Measurements from ENCODE around the gene PXMP4.
"Not testable (repeated sequence)": the region's sequence is repeated elsewhere in the genome, so short reads cannot be mapped to it uniquely, and the experiment has no call there.

The PXMP4 gene

GRCh38 chr20:33719989-33720709, at the start of gene PXMP4:
Gene PXMP4 (minus strand): TSS chr20:33720310. CDS start chr20:33720207, 103 bp downstream.
- Histone ChIP-seq H3K4me3 (ENCODE audit: low read depth in 1 of 2, low read length in 2 of 2) (peak within 1 kb of the TSS; percentile 86 to 98), H3K9me3 (ENCODE audit: control insufficient read depth in 1 of 2, low read length in 2 of 2) (no peaks in the 10 kb centered on the region), H3K27me3 (ENCODE audit: control insufficient read depth in 1 of 2, insufficient read depth in 2 of 2, low read length in 2 of 2) (no peaks in the 10 kb centered on the region), H3K4me1 (ENCODE audit: control insufficient read depth in 1 of 2, insufficient read depth in 2 of 2, low read length in 2 of 2) (peaks cover 11 to 19% of the 10 kb centered on the region in 2 donors), H3K9ac (ENCODE audit: low read depth in 1 of 2, low read length in 2 of 2) (peak within 1 kb of the TSS; percentile 82 to 95), H3K27ac (ENCODE audit: low read depth, low read length) (peak within 1 kb of the TSS; percentile 37), H3K36me3 (ENCODE audit: control insufficient read depth in 1 of 2, insufficient read depth in 2 of 2, low read length in 2 of 2) (no peaks in the 10 kb centered on the region)

- no peaks in the 10 kb centered on the region for H3K27me3 ChIP-seq (ENCODE audit: control insufficient read depth in 1 of 2, insufficient read depth in 2 of 2, low read length in 2 of 2)
- H3K4me3 ChIP-seq (ENCODE audit: low read depth in 1 of 2, low read length in 2 of 2): no peak overlapping the region
- H3K4me1 ChIP-seq (ENCODE audit: control insufficient read depth in 1 of 2, insufficient read depth in 2 of 2, low read length in 2 of 2): no peaks in the 10 kb centered on the region
- no peaks in the 10 kb centered on the region for H3K9me3 ChIP-seq (ENCODE audit: control insufficient read depth in 1 of 2, low read length in 2 of 2)
- peaks cover 12 to 21% of the 10 kb centered on the region in 2 donors for H3K36me3 ChIP-seq (ENCODE audit: control insufficient read depth in 1 of 2, insufficient read depth in 2 of 2, low read length in 2 of 2)
- no peak overlapping the region for H3K27ac ChIP-seq (ENCODE audit: low read depth, low read length)
- H3K9ac ChIP-seq (ENCODE audit: low read depth in 1 of 2, low read length in 2 of 2): no peak overlapping the region
Measured at GRCh38 chr20:33769043-33769442, 48.9 kb upstream of the PXMP4 start.

GRCh38 chr20:33767777-33768138, 47.6 kb upstream of the PXMP4 start:
- peaks cover 12 to 14% of the 10 kb centered on the region in 2 donors for H3K36me3 ChIP-seq (ENCODE audit: control insufficient read depth in 1 of 2, insufficient read depth in 2 of 2, low read length in 2 of 2)

GRCh38 chr20:33766686-33767085, 46.6 kb upstream of the PXMP4 start:
- H3K9me3 ChIP-seq (ENCODE audit: control insufficient read depth in 1 of 2, low read length in 2 of 2): no peaks in the 10 kb centered on the region
- H3K9ac ChIP-seq (ENCODE audit: low read depth in 1 of 2, low read length in 2 of 2): no peak overlapping the region
- no peaks in the 10 kb centered on the region for H3K4me1 ChIP-seq (ENCODE audit: control insufficient read depth in 1 of 2, insufficient read depth in 2 of 2, low read length in 2 of 2)
- H3K4me3 ChIP-seq (ENCODE audit: low read depth in 1 of 2, low read length in 2 of 2): no peak overlapping the region
- H3K36me3 ChIP-seq (ENCODE audit: control insufficient read depth in 1 of 2, insufficient read depth in 2 of 2, low read length in 2 of 2): peaks cover 5 to 17% of the 10 kb centered on the region in 2 donors
- no peaks in the 10 kb centered on the region for H3K27me3 ChIP-seq (ENCODE audit: control insufficient read depth in 1 of 2, insufficient read depth in 2 of 2, low read length in 2 of 2)
- no peak overlapping the region for H3K27ac ChIP-seq (ENCODE audit: low read depth, low read length)

More at GRCh38 chr20:33767777-33768138, 47.6 kb upstream of the PXMP4 start:
- Histone ChIP-seq H3K4me1 (ENCODE audit: control insufficient read depth in 1 of 2, insufficient read depth in 2 of 2, low read length in 2 of 2) (no peaks in the 10 kb centered on the region), H3K27me3 (ENCODE audit: control insufficient read depth in 1 of 2, insufficient read depth in 2 of 2, low read length in 2 of 2) (no peaks in the 10 kb centered on the region), H3K27ac (ENCODE audit: low read depth, low read length) (no peak overlapping the region), H3K9me3 (ENCODE audit: control insufficient read depth in 1 of 2, low read length in 2 of 2) (no peaks in the 10 kb centered on the region), H3K9ac (ENCODE audit: low read depth in 1 of 2, low read length in 2 of 2) (no peak overlapping the region), H3K4me3 (ENCODE audit: low read depth in 1 of 2, low read length in 2 of 2) (no peak overlapping the region)

GRCh38 chr20:33765592-33765991, 45.5 kb upstream of the PXMP4 start:
- peaks cover 5 to 17% of the 10 kb centered on the region in 2 donors for H3K36me3 ChIP-seq (ENCODE audit: control insufficient read depth in 1 of 2, insufficient read depth in 2 of 2, low read length in 2 of 2)
- H3K9me3 ChIP-seq (ENCODE audit: control insufficient read depth in 1 of 2, low read length in 2 of 2): no peaks in the 10 kb centered on the region
- no peaks in the 10 kb centered on the region for H3K27me3 ChIP-seq (ENCODE audit: control insufficient read depth in 1 of 2, insufficient read depth in 2 of 2, low read length in 2 of 2)
- H3K27ac ChIP-seq (ENCODE audit: low read depth, low read length): no peak overlapping the region
- H3K4me1 ChIP-seq (ENCODE audit: control insufficient read depth in 1 of 2, insufficient read depth in 2 of 2, low read length in 2 of 2): no peaks in the 10 kb centered on the region
- H3K4me3 ChIP-seq (ENCODE audit: low read depth in 1 of 2, low read length in 2 of 2): no peak overlapping the region
- H3K9ac ChIP-seq (ENCODE audit: low read depth in 1 of 2, low read length in 2 of 2): no peak overlapping the region

- H3K4me3 ChIP-seq (ENCODE audit: low read depth in 1 of 2, low read length in 2 of 2): no peak overlapping the region
- no peaks in the 10 kb centered on the region for H3K4me1 ChIP-seq (ENCODE audit: control insufficient read depth in 1 of 2, insufficient read depth in 2 of 2, low read length in 2 of 2)
- no peak overlapping the region for H3K9ac ChIP-seq (ENCODE audit: low read depth in 1 of 2, low read length in 2 of 2)
- H3K36me3 ChIP-seq (ENCODE audit: control insufficient read depth in 1 of 2, insufficient read depth in 2 of 2, low read length in 2 of 2): peaks cover 5 to 17% of the 10 kb centered on the region in 2 donors
- no peak overlapping the region for H3K27ac ChIP-seq (ENCODE audit: low read depth, low read length)
- no peaks in the 10 kb centered on the region for H3K9me3 ChIP-seq (ENCODE audit: control insufficient read depth in 1 of 2, low read length in 2 of 2)
- H3K27me3 ChIP-seq (ENCODE audit: control insufficient read depth in 1 of 2, insufficient read depth in 2 of 2, low read length in 2 of 2): no peaks in the 10 kb centered on the region
Measured at GRCh38 chr20:33765099-33765498, 45.0 kb upstream of the PXMP4 start.

GRCh38 chr20:33761698-33762250, 41.7 kb upstream of the PXMP4 start:
- Histone ChIP-seq H3K9ac (ENCODE audit: low read depth in 1 of 2, low read length in 2 of 2) (no peak overlapping the region), H3K4me1 (ENCODE audit: control insufficient read depth in 1 of 2, insufficient read depth in 2 of 2, low read length in 2 of 2) (no peaks in the 10 kb centered on the region), H3K27me3 (ENCODE audit: control insufficient read depth in 1 of 2, insufficient read depth in 2 of 2, low read length in 2 of 2) (no peaks in the 10 kb centered on the region), H3K4me3 (ENCODE audit: low read depth in 1 of 2, low read length in 2 of 2) (no peak overlapping the region), H3K9me3 (ENCODE audit: control insufficient read depth in 1 of 2, low read length in 2 of 2) (peaks cover 5 to 7% of the 10 kb centered on the region in 2 donors), H3K27ac (ENCODE audit: low read depth, low read length) (no peak overlapping the region), H3K36me3 (ENCODE audit: control insufficient read depth in 1 of 2, insufficient read depth in 2 of 2, low read length in 2 of 2) (peaks cover 0 to 21% of the 10 kb centered on the region in 2 donors)

- Histone ChIP-seq H3K36me3 (ENCODE audit: control insufficient read depth in 1 of 2, insufficient read depth in 2 of 2, low read length in 2 of 2) (peaks cover 17 to 32% of the 10 kb centered on the region in 2 donors), H3K9me3 (ENCODE audit: control insufficient read depth in 1 of 2, low read length in 2 of 2) (peaks cover 5 to 7% of the 10 kb centered on the region in 2 donors), H3K4me1 (ENCODE audit: control insufficient read depth in 1 of 2, insufficient read depth in 2 of 2, low read length in 2 of 2) (no peaks in the 10 kb centered on the region), H3K4me3 (ENCODE audit: low read depth in 1 of 2, low read length in 2 of 2) (no peak overlapping the region), H3K9ac (ENCODE audit: low read depth in 1 of 2, low read length in 2 of 2) (no peak overlapping the region), H3K27ac (ENCODE audit: low read depth, low read length) (no peak overlapping the region), H3K27me3 (ENCODE audit: control insufficient read depth in 1 of 2, insufficient read depth in 2 of 2, low read length in 2 of 2) (no peaks in the 10 kb centered on the region)
Measured at GRCh38 chr20:33757458-33757857, 37.3 kb upstream of the PXMP4 start.

GRCh38 chr20:33757046-33757445, 36.9 kb upstream of the PXMP4 start:
- H3K9ac ChIP-seq (ENCODE audit: low read depth in 1 of 2, low read length in 2 of 2): no peak overlapping the region
- no peaks in the 10 kb centered on the region for H3K4me1 ChIP-seq (ENCODE audit: control insufficient read depth in 1 of 2, insufficient read depth in 2 of 2, low read length in 2 of 2)
- peaks cover 17 to 32% of the 10 kb centered on the region in 2 donors for H3K36me3 ChIP-seq (ENCODE audit: control insufficient read depth in 1 of 2, insufficient read depth in 2 of 2, low read length in 2 of 2)
- H3K27ac ChIP-seq (ENCODE audit: low read depth, low read length): no peak overlapping the region
- no peaks in the 10 kb centered on the region for H3K27me3 ChIP-seq (ENCODE audit: control insufficient read depth in 1 of 2, insufficient read depth in 2 of 2, low read length in 2 of 2)
- H3K9me3 ChIP-seq (ENCODE audit: control insufficient read depth in 1 of 2, low read length in 2 of 2): peaks cover 5 to 7% of the 10 kb centered on the region in 2 donors
- H3K4me3 ChIP-seq (ENCODE audit: low read depth in 1 of 2, low read length in 2 of 2): no peak overlapping the region

- H3K36me3 ChIP-seq (ENCODE audit: control insufficient read depth in 1 of 2, insufficient read depth in 2 of 2, low read length in 2 of 2): peaks cover 17 to 29% of the 10 kb centered on the region in 2 donors
- not testable (repeated sequence) for H3K4me3 ChIP-seq (ENCODE audit: low read depth in 1 of 2, low read length in 2 of 2); H3K27ac ChIP-seq (ENCODE audit: low read depth, low read length); H3K9me3 ChIP-seq (ENCODE audit: control insufficient read depth in 1 of 2, low read length in 2 of 2); H3K4me1 ChIP-seq (ENCODE audit: control insufficient read depth in 1 of 2, insufficient read depth in 2 of 2, low read length in 2 of 2); H3K27me3 ChIP-seq (ENCODE audit: control insufficient read depth in 1 of 2, insufficient read depth in 2 of 2, low read length in 2 of 2); H3K9ac ChIP-seq (ENCODE audit: low read depth in 1 of 2, low read length in 2 of 2)
Measured at GRCh38 chr20:33755936-33756490, 35.9 kb upstream of the PXMP4 start.
